MM.1S (cell line): ENCODE measurements around the gene SCART1.

ENCODE experiments used
- DNase-seq: peaks from one replicate; pipeline ENCODE4 v3.0.0-alpha.2; 2015
- H2AFZ ChIP-seq: fragments of 300-600 bp; sonication (generic); 2 replicates; pipeline ENCODE4 v1.6.0; 2016; ENCODE audit warnings: antibody characterized with exemption, low read length
- H3F3A ChIP-seq: fragments of 300-600 bp; sonication (generic); 2 replicates; pipeline ENCODE4 v1.6.1; 2016; ENCODE audit warnings: mild to moderate bottlenecking, antibody characterized with exemption, low read length, moderate library complexity, mixed read lengths; ENCODE audit not compliant: insufficient read depth
- H3K27ac ChIP-seq: fragments of 300-600 bp; sonication (generic); 2 replicates; pipeline ENCODE4 v1.5.1; 2016; ENCODE audit warnings: mild to moderate bottlenecking, low read length
- H3K27me3 ChIP-seq: fragments of 300-600 bp; sonication (generic); replicated peaks from 2 replicates; pipeline ENCODE4 v1.6.0; 2016; ENCODE audit warnings: low read length; ENCODE audit not compliant: insufficient read depth
- H3K36me3 ChIP-seq: fragments of 300-600 bp; sonication (generic); replicated peaks from 2 replicates; pipeline ENCODE4 v1.6.1; 2016; ENCODE audit warnings: mild to moderate bottlenecking, low read length, mixed read lengths; ENCODE audit not compliant: insufficient read depth
- H3K4me1 ChIP-seq: fragments of 300-600 bp; sonication (generic); 2 replicates; pipeline ENCODE4 v1.6.1; 2016; ENCODE audit warnings: low read length, mixed read lengths
- H3K4me2 ChIP-seq: fragments of 300-600 bp; sonication (generic); 2 replicates; pipeline ENCODE4 v1.6.0; 2016; ENCODE audit warnings: low read depth, low read length
- H3K4me3 ChIP-seq: fragments of 300-600 bp; sonication (generic); 2 replicates; pipeline ENCODE4 v1.5.1; 2016; ENCODE audit warnings: low read length, mixed read lengths
- H3K79me2 ChIP-seq: fragments of 300-600 bp; sonication (generic); 2 replicates; pipeline ENCODE4 v1.6.1; 2016; ENCODE audit warnings: mixed run types, low read length, mixed read lengths
- H3K9ac ChIP-seq: fragments of 300-600 bp; sonication (generic); 2 replicates; pipeline ENCODE4 v1.6.1; 2016; ENCODE audit warnings: low read length, mixed read lengths
- H3K9me2 ChIP-seq: fragments of 300-600 bp; sonication (generic); replicated peaks from 2 replicates; pipeline ENCODE4 v1.6.1; 2016; ENCODE audit warnings: mild to moderate bottlenecking, low read length, mixed read lengths; ENCODE audit not compliant: insufficient read depth
- H3K9me3 ChIP-seq: fragments of 300-600 bp; sonication (generic); replicated peaks from 2 replicates; pipeline ENCODE4 v1.6.1; 2016; ENCODE audit warnings: mild to moderate bottlenecking, low read length, mixed read lengths; ENCODE audit not compliant: insufficient read depth
- H4K20me1 ChIP-seq: fragments of 300-600 bp; sonication (generic); 2 replicates; pipeline ENCODE4 v1.6.1; 2016; ENCODE audit warnings: mild to moderate bottlenecking, low read length, moderate library complexity, mixed read lengths; ENCODE audit not compliant: insufficient read depth
- EZH2 ChIP-seq: fragments of 300-600 bp; sonication (generic); optimal IDR thresholded peaks from 2 replicates; pipeline ENCODE3; 2017; ENCODE audit warnings: low read depth, mild to moderate bottlenecking, antibody characterized with exemption, low read length, mixed read lengths
- EZH2phosphoT487 ChIP-seq: fragments of 300-600 bp; sonication (generic); IDR thresholded peaks from 2 replicates; pipeline ENCODE4 v1.6.1; 2018; ENCODE audit warnings: antibody characterized with exemption, low read length
- TF ChIP-seq, protein P1 (sequence below): fragments of 300-600 bp; sonication (generic); IDR thresholded peaks from 2 replicates; pipeline ENCODE4 v1.5.1; 2016; ENCODE audit warnings: antibody characterized with exemption, low read length, mixed read lengths

Gene SCART1

DNA sequence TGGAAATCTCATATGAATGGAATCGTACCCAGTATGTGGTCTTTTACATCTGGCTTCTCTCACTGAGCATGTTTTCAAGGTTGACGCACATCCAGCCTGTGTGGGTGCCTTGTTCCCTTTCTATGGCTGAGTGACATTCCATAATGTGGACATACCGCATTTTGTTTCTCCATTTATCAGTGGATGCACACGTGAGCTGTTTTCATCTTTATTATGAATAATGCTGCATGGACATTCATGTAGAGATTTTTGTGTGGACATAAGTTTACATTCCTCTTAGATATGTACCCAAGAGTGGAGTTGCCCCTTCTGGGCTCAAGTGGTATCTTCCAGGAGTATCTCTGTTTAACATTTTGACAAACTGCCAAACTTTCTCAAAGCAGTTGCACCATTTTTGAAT lies 1.3 kb upstream of the SCART1 start:
- no peak overlapping the region for H3K4me2 ChIP-seq
- H3K36me3 ChIP-seq: no peaks in the 10 kb centered on the region
- no peaks in the 10 kb centered on the region for H3K4me1 ChIP-seq
- H3K9me2 ChIP-seq: no peaks in the 10 kb centered on the region
- no peak overlapping the region for H3K4me3 ChIP-seq
- no peak for DNase-seq
- no peaks in the 10 kb centered on the region for H4K20me1 ChIP-seq
- no peaks in the 10 kb centered on the region for H3K79me2 ChIP-seq
- H3K27ac ChIP-seq: no peak overlapping the region
- H2AFZ ChIP-seq: no peak overlapping the region
- TF ChIP-seq EZH2: no peak
- TF ChIP-seq, protein P1, sequence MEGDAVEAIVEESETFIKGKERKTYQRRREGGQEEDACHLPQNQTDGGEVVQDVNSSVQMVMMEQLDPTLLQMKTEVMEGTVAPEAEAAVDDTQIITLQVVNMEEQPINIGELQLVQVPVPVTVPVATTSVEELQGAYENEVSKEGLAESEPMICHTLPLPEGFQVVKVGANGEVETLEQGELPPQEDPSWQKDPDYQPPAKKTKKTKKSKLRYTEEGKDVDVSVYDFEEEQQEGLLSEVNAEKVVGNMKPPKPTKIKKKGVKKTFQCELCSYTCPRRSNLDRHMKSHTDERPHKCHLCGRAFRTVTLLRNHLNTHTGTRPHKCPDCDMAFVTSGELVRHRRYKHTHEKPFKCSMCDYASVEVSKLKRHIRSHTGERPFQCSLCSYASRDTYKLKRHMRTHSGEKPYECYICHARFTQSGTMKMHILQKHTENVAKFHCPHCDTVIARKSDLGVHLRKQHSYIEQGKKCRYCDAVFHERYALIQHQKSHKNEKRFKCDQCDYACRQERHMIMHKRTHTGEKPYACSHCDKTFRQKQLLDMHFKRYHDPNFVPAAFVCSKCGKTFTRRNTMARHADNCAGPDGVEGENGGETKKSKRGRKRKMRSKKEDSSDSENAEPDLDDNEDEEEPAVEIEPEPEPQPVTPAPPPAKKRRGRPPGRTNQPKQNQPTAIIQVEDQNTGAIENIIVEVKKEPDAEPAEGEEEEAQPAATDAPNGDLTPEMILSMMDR: no peak
- no peak for TF ChIP-seq EZH2phosphoT487
- no peak overlapping the region for H3K9ac ChIP-seq
- no peaks in the 10 kb centered on the region for H3F3A ChIP-seq
- H3K9me3 ChIP-seq: no peaks in the 10 kb centered on the region
- H3K27me3 ChIP-seq: no peaks in the 10 kb centered on the region; the same call in 1 of the 2 replicates

DNA sequence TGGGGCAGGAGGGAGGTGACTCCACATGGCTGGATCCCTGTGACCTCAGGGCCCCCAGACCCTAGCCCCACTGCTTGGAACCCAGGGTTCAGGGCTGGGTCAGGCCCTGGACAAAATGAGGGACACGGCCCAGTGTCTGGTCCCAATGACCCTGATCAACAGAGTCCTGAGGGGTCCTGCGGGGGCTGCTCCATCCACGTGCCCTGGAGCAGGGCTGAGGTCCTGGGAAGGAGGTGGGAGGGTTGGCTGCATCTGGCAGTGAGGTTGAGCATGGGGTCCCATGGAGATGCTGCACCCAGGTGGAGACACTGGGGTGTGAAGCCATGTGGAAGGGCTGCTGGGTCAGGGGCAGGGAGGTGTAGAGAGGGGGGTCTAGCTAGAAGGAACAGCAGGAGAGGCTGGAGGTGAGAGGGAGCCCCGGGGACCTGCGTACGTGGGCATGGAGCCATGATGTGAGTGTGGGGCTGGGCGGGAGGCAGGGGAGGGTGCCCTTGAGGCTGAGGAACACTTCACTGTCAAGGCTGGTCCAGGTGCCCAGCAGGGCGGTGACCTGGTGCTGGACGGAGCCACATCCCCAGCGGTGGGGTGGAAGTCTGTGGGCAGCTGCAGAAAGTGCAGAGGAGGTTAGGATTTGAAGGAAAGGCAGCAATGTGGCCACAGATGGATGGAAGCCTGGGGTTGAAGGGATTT lies 604 bp downstream of the SCART1 start:
- H3K9ac ChIP-seq: no peak overlapping the region
- H3K27ac ChIP-seq: no peak overlapping the region

DNA sequence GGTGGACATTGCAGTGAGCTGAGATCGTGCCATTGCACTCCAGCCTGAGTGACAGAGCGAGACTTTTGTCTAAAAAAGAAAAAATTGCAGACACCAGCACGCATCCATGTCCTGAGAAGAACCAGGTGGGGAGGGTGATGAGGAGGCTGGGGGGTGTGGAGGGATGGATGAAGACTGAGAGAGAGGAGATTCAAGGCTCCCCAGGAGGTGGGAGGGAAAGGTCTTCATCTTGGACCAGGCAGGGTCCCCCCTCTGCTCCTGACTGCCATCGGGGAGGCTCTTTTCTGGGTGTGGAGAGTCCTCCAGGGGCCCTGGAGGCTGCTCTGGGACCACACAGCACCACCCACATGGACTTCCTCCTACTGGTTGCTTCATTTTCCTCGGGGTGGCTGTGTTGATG lies 1.5 kb downstream of the SCART1 start:
- no peaks in the 10 kb centered on the region for H3F3A ChIP-seq
- no peak overlapping the region for H3K27ac ChIP-seq
- H3K9me2 ChIP-seq: no peaks in the 10 kb centered on the region
- no peaks in the 10 kb centered on the region for H3K9me3 ChIP-seq
- H3K4me1 ChIP-seq: no peaks in the 10 kb centered on the region
- no peaks in the 10 kb centered on the region for H4K20me1 ChIP-seq
- H3K79me2 ChIP-seq: no peaks in the 10 kb centered on the region
- DNase-seq: no peak
- no peaks in the 10 kb centered on the region for H3K36me3 ChIP-seq
- no peak overlapping the region for H3K9ac ChIP-seq
- H2AFZ ChIP-seq: no peak overlapping the region
- H3K27me3 ChIP-seq: no peaks in the 10 kb centered on the region; the same call in 1 of the 2 replicates
- H3K4me2 ChIP-seq: no peak overlapping the region
- TF ChIP-seq, protein P1: no peak
- TF ChIP-seq EZH2phosphoT487: no peak
- no peak for TF ChIP-seq EZH2
- no peak overlapping the region for H3K4me3 ChIP-seq

More for the DNA sequence above, 604 bp downstream of the SCART1 start:
- Histone ChIP-seq H2AFZ (no peak overlapping the region), H3K4me3 (no peak overlapping the region), H3K79me2 (no peaks in the 10 kb centered on the region), H3K9me2 (no peaks in the 10 kb centered on the region), H3F3A (no peaks in the 10 kb centered on the region), H3K27me3 (no peaks in the 10 kb centered on the region; the same call in 1 of the 2 replicates), H3K4me2 (no peak overlapping the region), H4K20me1 (no peaks in the 10 kb centered on the region), H3K9me3 (no peaks in the 10 kb centered on the region), H3K36me3 (no peaks in the 10 kb centered on the region), H3K4me1 (no peaks in the 10 kb centered on the region)
- TF ChIP-seq EZH2: no peak
- TF ChIP-seq, protein P1: no peak
- TF ChIP-seq EZH2phosphoT487: no peak
- DNase-seq: no peak
